SK-N-SH (cell line): ENCODE data around the gene SLC9A8.

Source experiments
- CTCF ChIP-seq: fragments of 200-600 bp; sonication (generic); IDR thresholded peaks from 2 replicates; pipeline ENCODE4 v1.6.1; 2017; ENCODE audit warnings: antibody characterized with exemption, mild to moderate bottlenecking, moderate library complexity
- EP300 ChIP-seq, 2 experiments: IDR thresholded peaks; 2 replicates each; pipeline versions ENCODE4 v1.4.0 to v1.6.1; 2012; ENCODE audit warnings: borderline replicate concordance in 1 of 2, low read depth in 1 of 2, low read length in 1 of 2
- EZH2phosphoT487 ChIP-seq: fragments of 200-600 bp; sonication (generic); IDR thresholded peaks from 2 replicates; pipeline ENCODE4 v1.6.1; 2017; ENCODE audit warnings: low read depth, mixed run types, mild to moderate bottlenecking, antibody characterized with exemption, moderate library complexity, borderline replicate concordance
- JUND ChIP-seq: IDR thresholded peaks from 2 replicates; pipeline ENCODE4 v1.4.0; 2012
- MAX ChIP-seq: IDR thresholded peaks from 2 replicates; pipeline ENCODE4 v1.4.0; 2012; ENCODE audit warnings: low read depth
- POLR2AphosphoS5 ChIP-seq: IDR thresholded peaks from 2 replicates; pipeline ENCODE4 v1.6.1; 2012; ENCODE audit warnings: low read depth, low read length
- REST ChIP-seq: IDR thresholded peaks from 2 replicates; pipeline ENCODE4 v1.6.1; 2012; ENCODE audit warnings: mild to moderate bottlenecking, low read depth, low read length, moderate library complexity
- SIN3A ChIP-seq: IDR thresholded peaks from 2 replicates; pipeline ENCODE4 v1.6.1; 2012; ENCODE audit warnings: low read depth, mild to moderate bottlenecking, low read length, moderate library complexity, borderline replicate concordance
- TAF1 ChIP-seq: IDR thresholded peaks from 2 replicates; pipeline ENCODE4 v1.6.1; 2012; ENCODE audit warnings: low read depth, mild to moderate bottlenecking, low read length, moderate library complexity, borderline replicate concordance
- USF2 ChIP-seq: fragments of 150-350 bp; IDR thresholded peaks from 2 replicates; pipeline ENCODE4 v1.6.1; 2017; ENCODE audit warnings: antibody characterized with exemption, low read length, low read depth, borderline replicate concordance
- YY1 ChIP-seq: IDR thresholded peaks from 2 replicates; pipeline ENCODE4 v1.4.0; 2012; ENCODE audit warnings: low read depth, mild to moderate bottlenecking
- ZBTB33 ChIP-seq: IDR thresholded peaks from 2 replicates; pipeline ENCODE4 v1.4.0; 2012; ENCODE audit warnings: low read depth, borderline replicate concordance

- no peak for TF ChIP-seq YY1
- no peak for TF ChIP-seq CTCF
- TF ChIP-seq EZH2phosphoT487: no peak
- no peak for TF ChIP-seq MAX
- TF ChIP-seq USF2: no peak
- no peak for TF ChIP-seq POLR2AphosphoS5
- TF ChIP-seq REST: no peak
- TF ChIP-seq JUND: no peak
- no peak for TF ChIP-seq TAF1
- TF ChIP-seq EP300 (IDR thresholded peaks at IDR 0.05; ENCODE audit: borderline replicate concordance in 1 of 2, low read depth in 1 of 2, low read length in 1 of 2): no peak
- no peak for TF ChIP-seq SIN3A
- TF ChIP-seq ZBTB33: no peak
Measured at GRCh38 chr20:49785852-49786175, 26.8 kb upstream of the SLC9A8 start.
